Motor neuron (in vitro differentiated cells): Measurements from ENCODE around the gene PPT2. TPM values are rescaled to one million over a fixed set of nuclear protein-coding genes. Genes with fewer than 3 reads are reported as not detected.

Source experiments
- ATAC-seq, 8 experiments: fragments of 200-7000 bp; cut with Tn5 transposase; replicated peaks in 6 of 8; 2 replicates each; pipeline ENCODE4 v1.8.0; 2021; ENCODE audit warnings: mild to moderate bottlenecking in 8 of 8, moderate library complexity in 8 of 8
- H3K27ac ChIP-seq, 2 donors: fragments of 250-450 bp; sonication (Bioruptor Pico); 2 replicates each; pipeline ENCODE4 v1.9.0; 2021; ENCODE audit warnings: antibody characterized with exemption in 2 of 2, mild to moderate bottlenecking in 2 of 2, moderate library complexity in 1 of 2
- H3K4me1 ChIP-seq, 2 donors: fragments of 250-450 bp; sonication (Bioruptor Pico); replicated peaks in 1 of 2; 2 replicates each; pipeline ENCODE4 v1.6.1; 2021; ENCODE audit warnings: antibody characterized with exemption in 2 of 2, mild to moderate bottlenecking in 2 of 2, moderate library complexity in 1 of 2
- H3K4me3 ChIP-seq, 5 donors: fragments of 250-450 bp; sonication (Bioruptor Pico); 2 replicates each; pipeline ENCODE4 v1.9.0; 2021; ENCODE audit warnings: antibody characterized with exemption in 5 of 5, mild to moderate bottlenecking in 5 of 5, moderate library complexity in 4 of 5
- WGBS, 10 experiments: fragments of 450-650 bp; shearing (Covaris generic); methylation state at CpG; one replicate each; pipeline ENCODE4 v1.0.0; 2022; 5-methylcytosine and 5-hydroxymethylcytosine counted together
- in situ Hi-C, 9 experiments: fragments of 400-800 bp; cut with MboI; loops; one replicate each; pipeline ENCODE4 v1.15.0; 2021; ENCODE audit warnings: low sequenced_read_pairs in 9 of 9, low pct_unique_long_range_greater_than_20kb in 2 of 9; ENCODE audit not compliant: unreplicated experiment in 9 of 9
- total RNA-seq, 8 experiments: library from RNA; unstranded; fragments of 300-600 nt; gene quantifications; 2 replicates each; pipeline versions ENCODE4 v1.2.3 to v1.2.4, GENCODE V29; 2022

The PPT2 gene, protein sequence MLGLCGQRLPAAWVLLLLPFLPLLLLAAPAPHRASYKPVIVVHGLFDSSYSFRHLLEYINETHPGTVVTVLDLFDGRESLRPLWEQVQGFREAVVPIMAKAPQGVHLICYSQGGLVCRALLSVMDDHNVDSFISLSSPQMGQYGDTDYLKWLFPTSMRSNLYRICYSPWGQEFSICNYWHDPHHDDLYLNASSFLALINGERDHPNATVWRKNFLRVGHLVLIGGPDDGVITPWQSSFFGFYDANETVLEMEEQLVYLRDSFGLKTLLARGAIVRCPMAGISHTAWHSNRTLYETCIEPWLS
- total RNA-seq, result 10 to 100 TPM; 18.9 to 41.5 (median 30.9) TPM

DNA sequence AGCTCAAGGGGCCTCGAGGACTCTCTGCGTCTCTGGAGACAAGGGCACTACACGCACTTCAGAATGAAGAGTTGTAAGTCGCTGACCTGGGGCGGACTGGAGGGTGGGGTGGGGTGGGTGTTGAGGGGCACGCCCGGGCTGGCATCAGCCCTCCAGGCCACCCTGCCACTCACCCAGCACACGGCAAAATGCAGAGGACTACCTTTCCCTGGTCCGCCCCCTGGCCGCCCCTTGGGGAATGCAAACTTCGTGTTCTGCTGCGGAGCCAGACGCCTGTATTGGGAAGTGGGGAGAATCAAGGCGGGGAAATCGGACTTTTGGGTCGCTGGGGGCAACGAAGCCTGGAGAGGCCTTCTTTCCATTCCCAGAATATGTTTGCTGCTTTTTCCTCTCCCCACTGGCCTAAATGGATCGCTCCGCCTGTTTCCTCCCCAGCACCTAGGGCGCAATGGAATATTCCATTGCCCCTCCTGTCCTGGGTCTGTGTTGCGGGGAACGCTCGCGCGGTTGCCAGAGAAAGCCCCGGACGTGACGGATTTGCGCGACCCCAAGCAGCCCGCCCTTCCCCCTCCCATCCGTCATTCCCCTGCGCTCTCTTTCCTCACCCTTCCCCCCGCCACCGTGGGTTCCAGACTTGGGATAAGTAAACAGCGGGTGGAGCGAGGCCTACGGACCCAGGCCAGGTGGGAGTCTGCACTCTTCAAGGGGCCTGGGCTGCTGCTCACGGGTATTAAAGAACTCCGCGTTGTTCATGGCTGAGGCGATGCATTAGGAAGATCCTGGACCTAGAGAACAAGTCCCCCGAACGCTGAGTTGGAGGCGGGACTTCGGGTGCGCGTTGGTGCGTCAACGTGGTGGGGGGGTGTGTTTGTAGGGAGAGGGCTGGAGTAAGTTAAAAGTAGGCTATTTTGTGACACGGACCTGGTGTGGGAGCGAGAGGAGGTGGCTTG lies at the start of gene PPT2:
Gene PPT2, plus strand, starts transcription at position 578 of the 950 bp plus-strand sequence. CDS start 454 bp downstream, outside the sequence.
- H3K4me1 ChIP-seq, result peaks cover 24 to 28% of the 10 kb centered on the region in 2 donors
- in situ Hi-C loops, result no loop called here
- peak; percentile 61 to 86 (median 80) for ATAC-seq
- WGBS, 10 experiments, result 0 to 3% (median 0%) methylated on average over 1 to 7 of the region's 52 CpGs; no CpG with 5 or more reads in 6 of the 10 experiments
- peak within 1 kb of the TSS; percentile 72 to 84 for H3K27ac ChIP-seq
- H3K4me3 ChIP-seq, result peak within 1 kb of the TSS; percentile 54 to 85 (median 55)

DNA sequence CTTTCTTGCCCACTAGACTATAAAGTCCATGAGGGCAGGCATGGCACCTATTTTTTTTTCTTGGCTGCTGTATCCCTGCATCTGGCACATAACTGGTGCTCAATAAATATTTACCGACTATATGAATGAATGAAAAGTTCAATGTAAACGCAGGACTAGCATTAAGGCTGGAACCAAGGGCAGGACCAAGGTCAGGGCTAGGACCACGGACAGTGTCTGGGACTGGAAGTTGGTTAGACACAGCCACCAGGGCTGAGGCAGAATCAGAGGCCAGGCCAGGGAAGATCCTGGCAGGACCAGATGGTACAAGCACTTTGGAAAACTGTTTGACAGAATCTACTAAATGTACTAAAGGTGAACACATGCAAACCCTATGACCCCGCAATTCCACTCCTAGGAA lies 48.5 kb upstream of the PPT2 start:
- H3K4me1 ChIP-seq, result peaks cover 10 to 15% of the 10 kb centered on the region in 2 donors
- in situ Hi-C loops, result no loop called here
- no peak overlapping the region for H3K4me3 ChIP-seq
- 30 to 80% (median 70%) methylated on average over 1 to 4 of the region's 4 CpGs; no CpG with 5 or more reads in 2 of the 10 experiments for WGBS, 10 experiments
- ATAC-seq, result no peak
- no peak overlapping the region for H3K27ac ChIP-seq

DNA sequence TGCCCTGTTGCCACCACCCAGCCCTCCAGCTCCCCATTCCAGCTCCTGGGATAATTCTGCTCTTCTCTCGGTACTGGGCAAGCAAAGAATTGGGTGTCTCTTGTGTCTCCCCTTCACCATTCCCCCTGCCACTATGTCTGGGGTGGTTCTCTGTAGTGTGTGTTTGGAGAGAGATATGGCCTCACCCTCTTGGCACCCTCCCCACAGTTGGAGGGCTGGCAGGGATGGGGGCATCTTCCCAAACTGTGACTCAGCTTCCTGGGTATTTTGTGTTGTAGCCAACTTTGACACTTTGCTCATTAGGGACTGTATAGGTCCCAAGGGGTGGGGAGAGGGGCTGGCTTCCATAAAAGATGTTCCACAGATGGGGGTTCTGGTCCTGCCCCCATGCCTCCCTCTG lies 46.5 kb upstream of the PPT2 start:
- peaks cover 10 to 15% of the 10 kb centered on the region in 2 donors for H3K4me1 ChIP-seq
- H3K27ac ChIP-seq, result no peak overlapping the region
- 60 to 100% methylated on average over 1 of the region's 1 CpG; no CpG with 5 or more reads in 8 of the 10 experiments for WGBS, 10 experiments
- no peak overlapping the region for H3K4me3 ChIP-seq
- ATAC-seq, result no peak
- in situ Hi-C loops, result no loop called here

DNA sequence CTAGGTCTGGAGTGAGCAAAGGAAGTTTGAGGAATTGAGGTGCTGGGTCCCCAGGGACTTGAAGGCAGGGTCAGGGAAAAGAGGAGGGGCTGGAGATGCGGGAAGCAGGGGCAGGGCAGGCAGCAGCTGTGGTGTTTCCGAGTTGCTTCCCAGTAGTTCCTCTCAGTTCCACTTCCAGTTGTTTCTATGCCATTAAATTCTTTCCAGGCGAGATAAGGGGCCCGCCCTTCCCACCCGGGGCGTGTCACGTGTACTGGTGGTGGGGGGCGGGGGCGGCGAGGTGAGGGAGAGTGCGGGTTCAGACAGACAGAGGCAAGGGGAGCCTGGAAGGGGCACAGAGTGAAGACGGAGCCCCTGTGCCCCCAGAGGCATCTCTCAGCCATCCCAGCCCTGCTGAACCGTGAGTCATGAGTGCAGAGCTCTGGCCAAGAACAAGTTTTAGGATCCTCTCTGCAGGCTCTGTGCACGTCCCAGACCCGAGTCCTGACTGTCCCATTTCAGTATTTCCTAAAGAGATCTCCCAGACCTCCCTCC lies 45.8 kb upstream of the PPT2 start:
- Histone ChIP-seq H3K27ac (no peak overlapping the region), H3K4me1 (peaks cover 10 to 15% of the 10 kb centered on the region in 2 donors), H3K4me3 (no peak overlapping the region)
- peak; percentile 36 to 74 (median 66) for ATAC-seq
- in situ Hi-C loops, result no loop called here
- WGBS, 10 experiments, result 0 to 20% methylated on average over 1 to 2 of the region's 15 CpGs; no CpG with 5 or more reads in 8 of the 10 experiments

DNA sequence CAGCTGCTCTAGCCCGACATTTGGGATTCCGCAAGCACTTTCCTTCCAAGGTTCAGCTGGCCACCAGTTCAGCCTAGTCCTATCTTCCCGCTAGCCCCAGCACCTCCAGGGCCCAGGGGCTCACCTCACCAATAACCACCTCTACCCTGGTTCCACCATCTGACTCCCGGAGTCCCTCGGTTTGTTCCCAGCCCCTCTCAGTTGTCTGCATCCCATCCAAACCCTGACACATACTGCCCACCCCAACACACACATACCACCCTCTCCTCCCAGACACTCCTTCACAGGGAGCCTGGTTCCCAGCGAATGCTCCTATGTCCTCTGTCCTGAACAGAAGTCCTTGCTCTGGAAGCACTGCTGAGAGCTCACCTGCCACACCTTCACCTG lies 45.2 kb upstream of the PPT2 start:
- H3K27ac ChIP-seq, result no peak overlapping the region
- 0 to 31% (median 14%) methylated on average over 1 to 5 of the region's 6 CpGs; no CpG with 5 or more reads in 6 of the 10 experiments for WGBS, 10 experiments
- H3K4me3 ChIP-seq, result no peak overlapping the region
- in situ Hi-C loops, result no loop called here
- H3K4me1 ChIP-seq, result peaks cover 10 to 15% of the 10 kb centered on the region in 2 donors
- peak; percentile 1 to 31 (median 20) for ATAC-seq

DNA sequence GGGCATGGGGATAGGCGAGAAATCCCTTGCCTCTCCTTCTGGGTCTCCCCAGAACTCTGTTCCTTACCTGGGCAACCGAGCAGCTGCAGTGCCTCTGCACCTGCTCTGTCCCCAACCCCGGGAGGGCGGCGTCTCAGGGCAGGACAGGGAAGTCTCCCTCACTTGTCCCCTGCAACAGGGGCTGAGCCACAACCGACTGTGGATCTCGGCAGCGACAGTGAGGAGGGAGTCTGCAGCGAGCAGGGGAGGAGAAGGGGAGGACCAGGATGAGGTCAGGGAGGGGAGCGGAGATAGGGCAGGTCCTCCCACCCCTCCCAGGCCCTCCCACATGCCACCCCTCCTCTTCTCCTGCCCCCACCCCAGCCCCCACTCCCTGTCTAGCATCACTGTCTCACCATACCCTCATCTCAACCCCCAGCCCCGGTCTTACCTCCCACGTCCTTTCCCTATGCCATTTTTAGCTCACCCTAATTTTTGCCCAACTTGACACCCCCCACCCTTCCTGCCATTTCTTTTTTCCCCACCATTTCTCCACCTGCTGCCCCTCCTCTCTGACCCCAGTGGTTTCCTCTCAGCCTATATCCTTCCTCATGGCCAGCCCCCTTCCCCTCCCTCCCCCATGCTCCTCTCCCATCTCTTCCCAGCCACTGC lies 44.7 kb upstream of the PPT2 start, which contains the start of gene TNXB:
Gene TNXB, minus strand, starts transcription at position 225 of the 651 bp plus-strand sequence. CDS start 11,140 bp downstream, outside the sequence.
- no peak within 1 kb of the TSS for H3K4me3 ChIP-seq

DNA sequence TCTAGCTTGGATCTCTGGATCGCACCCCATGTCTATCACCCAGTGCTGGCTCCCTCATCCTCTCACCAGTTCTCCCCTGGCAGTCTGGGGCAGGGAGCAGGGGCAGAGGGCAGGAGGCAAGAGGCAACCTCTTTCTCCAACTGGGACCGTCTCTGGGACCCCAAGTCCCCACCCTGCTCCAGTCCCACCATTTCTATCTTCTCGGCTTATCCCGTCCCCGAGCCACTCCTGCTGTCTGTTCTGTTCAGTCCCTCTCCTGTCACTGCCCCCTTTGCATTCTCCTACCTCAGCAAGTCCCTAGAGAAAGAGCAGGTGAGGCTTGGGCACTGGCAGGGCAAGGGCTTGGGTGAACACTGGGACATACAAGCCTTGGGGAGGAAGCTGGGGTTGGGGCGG lies 44.2 kb upstream of the PPT2 start:
- 22 to 52% (median 28%) methylated on average over 2 to 4 of the region's 6 CpGs; no CpG with 5 or more reads in 6 of the 10 experiments for WGBS, 10 experiments
- Histone ChIP-seq H3K4me1 (peaks cover 10 to 15% of the 10 kb centered on the region in 2 donors), H3K27ac (no peak overlapping the region), H3K4me3 (no peak overlapping the region)
- in situ Hi-C loops, result no loop called here
- no peak for ATAC-seq

More for the DNA sequence above, 44.7 kb upstream of the PPT2 start, which contains the start of gene TNXB:
- in situ Hi-C loops, result no loop called here
- H3K4me1 ChIP-seq, result peaks cover 10 to 15% of the 10 kb centered on the region in 2 donors
- WGBS, 10 experiments, result 0 to 20% methylated on average over 1 of the region's 12 CpGs; no CpG with 5 or more reads in 8 of the 10 experiments
- no peak within 1 kb of the TSS for H3K27ac ChIP-seq
- ATAC-seq, result peak; percentile 2 to 67 (median 45)

DNA sequence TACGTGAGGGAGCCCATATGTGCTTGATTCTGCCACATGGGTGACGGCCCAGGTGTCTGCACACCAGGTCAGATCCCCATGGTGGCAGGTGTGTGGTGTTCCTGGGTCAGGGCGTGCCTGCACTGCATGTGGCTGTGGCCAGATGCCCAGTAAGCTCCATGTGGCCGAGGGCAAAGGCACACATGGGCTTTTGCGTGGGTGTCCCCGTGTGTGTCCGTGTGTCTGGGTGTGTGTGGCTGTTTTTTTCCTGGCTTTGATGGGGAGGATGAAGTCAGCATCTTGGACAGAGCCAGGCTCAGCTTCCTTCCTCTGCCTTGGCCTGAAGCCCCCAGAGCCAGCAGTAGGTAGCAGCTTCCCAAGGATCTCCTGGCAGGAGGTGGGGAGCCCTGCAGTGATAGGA lies 43.3 kb upstream of the PPT2 start:
- Histone ChIP-seq H3K27ac (no peak overlapping the region), H3K4me3 (no peak overlapping the region), H3K4me1 (peaks cover 10 to 15% of the 10 kb centered on the region in 2 donors)
- 78 to 89% (median 80%) methylated on average over 1 to 5 of the region's 7 CpGs; no CpG with 5 or more reads in 6 of the 10 experiments for WGBS, 10 experiments
- in situ Hi-C loops, result no loop called here
- no peak for ATAC-seq

DNA sequence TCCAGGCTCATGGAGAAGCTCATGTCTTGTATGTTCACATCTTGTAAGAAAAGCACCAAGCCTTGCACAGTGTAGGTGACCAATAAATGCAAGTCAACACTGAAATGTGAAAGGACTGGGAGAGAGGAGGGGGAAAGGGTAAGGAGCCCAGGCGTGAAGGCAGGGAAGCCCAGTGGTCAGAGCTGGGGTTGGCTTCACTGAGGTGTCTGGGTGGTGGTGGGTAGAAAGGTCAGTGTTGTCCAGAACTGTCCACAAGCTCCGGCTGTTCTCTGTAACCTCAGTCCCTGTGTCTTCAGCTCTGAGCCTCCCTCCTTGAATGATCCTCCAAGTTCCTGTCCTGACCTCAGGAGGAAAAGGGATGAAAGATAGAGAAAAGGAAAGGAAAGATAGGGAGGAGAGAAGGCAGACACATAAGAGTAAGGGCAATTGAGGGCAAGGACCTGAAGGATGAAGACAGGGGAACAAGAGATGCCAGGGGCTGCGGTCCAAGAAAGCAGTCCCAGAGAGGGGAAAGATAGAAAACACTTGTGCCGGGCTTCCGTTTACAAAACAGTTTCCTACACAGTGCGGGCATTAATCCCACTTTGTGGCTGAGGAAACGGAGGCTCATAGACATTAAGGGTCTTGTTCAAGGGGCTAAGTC lies 42.4 kb upstream of the PPT2 start:
- ATAC-seq, result no peak
- in situ Hi-C loops, result no loop called here
- no peak overlapping the region for H3K27ac ChIP-seq
- WGBS, 10 experiments, result 41 to 100% (median 91%) methylated on average over 1 to 6 of the region's 7 CpGs; no CpG with 5 or more reads in 1 of the 10 experiments
- no peak overlapping the region for H3K4me3 ChIP-seq
- peaks cover 10 to 15% of the 10 kb centered on the region in 2 donors for H3K4me1 ChIP-seq

DNA sequence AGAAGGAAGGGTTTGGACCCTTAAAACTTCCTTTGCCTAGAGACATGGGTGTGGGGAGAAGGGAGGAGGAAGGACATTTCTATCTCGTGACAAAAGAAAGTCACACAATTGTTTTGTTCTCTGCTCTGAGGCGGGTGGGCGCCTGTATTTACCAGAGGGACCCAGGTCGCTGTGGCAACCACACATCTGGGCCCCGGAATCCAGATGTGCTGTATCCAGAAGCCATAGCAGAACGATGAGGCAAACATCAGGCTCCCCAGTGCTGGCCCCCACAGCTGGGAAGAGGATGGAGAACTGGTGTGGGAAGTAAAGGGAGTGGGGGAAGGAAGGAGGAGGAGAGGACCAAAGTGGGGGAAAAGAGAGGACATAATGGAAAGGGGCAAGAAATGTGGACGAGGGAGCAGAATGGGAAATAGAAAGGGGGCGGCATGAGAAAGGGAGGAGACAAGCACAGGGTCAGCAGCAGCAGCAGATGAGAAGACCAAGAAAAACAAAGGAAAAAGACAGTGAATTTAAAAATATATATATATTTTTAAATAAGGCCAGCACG lies 41.4 kb upstream of the PPT2 start:
- ATAC-seq, result no peak
- peaks cover 10 to 15% of the 10 kb centered on the region in 2 donors for H3K4me1 ChIP-seq
- in situ Hi-C loops, result no loop called here
- WGBS, 10 experiments, result 4 to 100% (median 43%) methylated on average over 1 to 5 of the region's 9 CpGs; no CpG with 5 or more reads in 1 of the 10 experiments
- H3K4me3 ChIP-seq, result no peak overlapping the region
- no peak overlapping the region for H3K27ac ChIP-seq

DNA sequence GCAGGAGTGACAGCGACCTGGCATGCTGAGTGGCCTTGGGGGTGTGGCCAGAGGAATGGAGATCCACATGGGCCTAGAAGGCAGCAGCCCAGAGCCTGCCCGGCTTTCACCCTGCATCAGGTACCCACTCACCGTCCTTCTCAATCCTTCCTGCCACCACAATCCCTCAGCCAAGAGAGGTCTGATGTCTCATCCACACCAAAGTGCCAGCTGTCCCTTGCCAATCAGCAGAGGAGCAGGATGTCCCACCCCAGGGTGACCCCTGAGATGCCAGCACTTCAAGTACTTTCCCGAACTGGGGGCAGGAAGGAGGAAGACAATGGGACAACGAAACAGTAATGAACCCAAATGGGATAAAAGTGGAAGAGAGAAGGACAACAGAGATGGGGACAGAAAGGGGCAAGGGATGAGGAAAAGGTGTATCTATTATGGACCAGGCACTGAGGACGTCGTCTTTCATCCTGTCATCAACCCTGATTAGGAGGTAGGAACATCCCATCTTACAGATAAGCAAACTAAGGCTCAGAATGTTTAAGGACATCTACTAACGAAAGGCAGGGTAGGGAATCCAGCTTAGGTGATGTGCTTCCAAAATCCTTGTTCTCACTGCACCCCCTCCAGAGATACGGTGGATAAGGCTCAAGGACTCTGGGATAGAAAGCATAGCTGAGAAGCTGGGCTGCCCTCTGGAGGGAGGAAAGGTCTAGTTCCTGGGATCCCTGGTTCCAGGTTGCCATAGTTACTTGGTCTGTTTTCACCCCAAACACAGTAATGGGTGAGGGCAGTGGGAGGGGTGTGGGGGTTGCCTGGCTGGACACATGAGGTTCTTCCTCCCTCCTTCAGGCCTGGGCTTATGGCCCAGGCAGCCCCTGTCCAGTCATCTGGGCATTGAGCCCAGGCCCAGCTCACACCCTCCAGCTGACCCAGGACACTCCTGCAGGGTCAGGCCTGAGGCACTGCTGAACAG lies 40.3 kb upstream of the PPT2 start:
- 28 to 100% (median 75%) methylated on average over 1 to 6 of the region's 9 CpGs for WGBS, 10 experiments
- ATAC-seq, result peak; percentile 11 to 66 (median 39)
- in situ Hi-C loops, result no loop called here
- Histone ChIP-seq H3K4me3 (no peak overlapping the region), H3K4me1 (peaks cover 3 to 4% of the 10 kb centered on the region in 2 donors), H3K27ac (no peak overlapping the region)
